ENCODE measurements around the gene S100A16.
A peak's percentile ranks its signal among the peaks of the same experiment; 100 is the strongest.

The S100A16 gene

DNA sequence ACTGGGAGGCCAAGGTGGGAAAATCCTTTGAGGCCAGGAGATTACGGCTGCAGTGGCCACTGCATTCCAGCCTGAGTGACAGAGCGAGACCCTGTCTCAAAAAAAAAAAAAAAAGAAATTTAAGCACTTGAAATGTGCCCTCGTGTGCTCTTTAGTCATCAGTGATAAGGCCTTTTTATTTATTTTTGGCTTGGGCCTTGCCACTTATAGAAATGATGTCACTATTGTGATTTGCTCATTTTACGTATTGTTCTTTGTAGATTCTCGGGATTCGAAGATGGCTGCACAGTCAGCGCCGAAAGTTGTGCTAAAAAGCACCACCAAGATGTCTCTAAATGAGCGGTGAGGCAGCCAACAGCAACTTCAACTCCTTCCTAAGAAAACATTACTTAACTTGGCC lies 23.4 kb upstream of the S100A16 start:
- no peak for DNase-seq (ENCODE audit: low read depth)

GRCh38 chr1:153635872-153636271 lies 22.9 kb upstream of the S100A16 start:
- DNase-seq (ENCODE audit: low read depth): no peak

DNA sequence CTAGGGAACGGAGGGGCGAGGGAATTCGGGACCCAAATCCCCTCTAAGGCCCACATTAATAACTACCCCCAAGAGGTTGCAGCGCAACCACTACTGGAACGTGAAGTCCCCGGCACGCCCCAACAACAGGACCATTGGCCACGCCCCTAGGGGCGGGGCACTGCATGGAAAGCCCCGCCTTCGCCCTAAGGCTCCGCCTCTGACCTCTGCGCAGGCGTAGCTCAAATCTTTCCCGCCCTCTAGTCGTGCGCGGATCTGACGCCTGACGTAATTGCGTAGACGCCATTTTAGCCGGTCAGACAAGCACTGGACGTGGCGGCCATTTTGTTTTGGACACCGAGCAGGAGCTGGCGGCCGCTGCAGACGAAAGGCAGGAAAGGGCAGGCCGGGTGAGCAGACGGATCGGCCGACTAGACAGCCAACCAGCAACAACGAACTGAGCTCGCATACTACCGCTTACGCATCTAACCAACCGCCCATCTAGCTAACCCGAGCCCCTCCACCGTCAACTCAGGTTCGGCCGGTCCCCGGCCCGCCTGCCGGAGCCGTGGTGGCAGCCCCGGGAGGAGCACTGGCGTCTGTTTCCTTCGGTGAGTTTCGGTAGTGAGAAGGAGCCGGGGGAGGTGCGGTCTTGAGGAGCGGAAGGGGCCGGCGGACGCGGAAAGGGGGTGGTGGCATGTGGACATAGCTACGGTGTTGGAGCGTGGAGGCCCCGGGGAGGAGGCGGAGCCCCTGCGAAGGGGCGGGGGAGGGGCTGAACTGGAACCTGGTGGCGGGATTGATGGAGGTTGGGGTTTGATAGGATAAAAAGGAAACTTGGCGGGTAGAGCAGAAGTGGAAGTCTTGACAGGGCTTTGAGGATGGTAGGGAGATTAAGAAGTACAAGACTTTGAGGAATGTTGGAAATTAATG lies 21.1 kb upstream of the S100A16 start, which contains the start of gene CHTOP:
TSS of gene CHTOP (plus strand) at position 313 of the 912 bp plus-strand sequence. CDS start 2,523 bp downstream, outside the sequence.
- DNase-seq (ENCODE audit: low read depth): peak; percentile 97

GRCh38 chr1:153633161-153633753 lies 20.3 kb upstream of the S100A16 start:
- no peak for DNase-seq (ENCODE audit: low read depth)

DNA sequence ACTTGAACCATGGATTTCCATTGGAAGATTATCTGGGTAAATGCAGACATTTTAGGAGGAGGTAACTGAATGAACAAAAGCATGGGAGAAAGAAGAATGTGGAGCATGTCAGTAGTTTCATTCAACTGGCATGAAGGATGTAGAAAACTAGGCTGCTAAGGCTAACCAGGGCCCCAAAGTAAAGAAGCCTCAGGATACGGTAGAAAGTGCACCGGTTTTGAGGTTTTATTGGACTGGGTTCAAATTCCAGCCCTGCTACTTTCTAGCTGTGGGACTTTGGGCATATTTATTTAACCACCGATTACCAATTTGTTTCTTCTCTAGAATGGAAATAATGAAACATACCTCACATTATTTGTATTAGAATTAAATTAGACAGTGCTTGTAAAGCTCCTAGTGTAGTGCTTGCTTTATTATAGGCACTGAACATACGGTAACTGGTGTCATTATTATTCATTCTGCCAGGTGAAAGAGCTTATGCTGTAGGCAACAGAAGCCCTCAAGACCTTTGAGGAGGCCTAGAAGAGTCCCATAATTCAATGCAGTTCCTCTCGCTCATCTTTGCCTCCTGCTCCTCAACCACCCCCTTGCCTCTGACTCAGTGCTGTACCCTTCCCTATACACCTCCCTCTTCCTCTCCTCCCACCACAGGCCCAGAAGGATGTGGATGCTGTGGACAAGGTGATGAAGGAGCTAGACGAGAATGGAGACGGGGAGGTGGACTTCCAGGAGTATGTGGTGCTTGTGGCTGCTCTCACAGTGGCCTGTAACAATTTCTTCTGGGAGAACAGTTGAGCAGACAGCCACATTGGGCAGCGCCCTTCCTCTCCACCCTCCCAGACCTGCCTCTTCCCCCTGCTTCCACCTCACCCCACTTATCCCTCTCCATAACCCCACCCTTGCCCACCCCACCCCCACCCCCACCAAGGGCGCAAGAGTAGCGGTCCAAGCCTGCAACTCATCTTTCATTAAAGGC lies 18.4 kb upstream of the S100A16 start:
- DNase-seq (ENCODE audit: low read depth): no peak

DNA sequence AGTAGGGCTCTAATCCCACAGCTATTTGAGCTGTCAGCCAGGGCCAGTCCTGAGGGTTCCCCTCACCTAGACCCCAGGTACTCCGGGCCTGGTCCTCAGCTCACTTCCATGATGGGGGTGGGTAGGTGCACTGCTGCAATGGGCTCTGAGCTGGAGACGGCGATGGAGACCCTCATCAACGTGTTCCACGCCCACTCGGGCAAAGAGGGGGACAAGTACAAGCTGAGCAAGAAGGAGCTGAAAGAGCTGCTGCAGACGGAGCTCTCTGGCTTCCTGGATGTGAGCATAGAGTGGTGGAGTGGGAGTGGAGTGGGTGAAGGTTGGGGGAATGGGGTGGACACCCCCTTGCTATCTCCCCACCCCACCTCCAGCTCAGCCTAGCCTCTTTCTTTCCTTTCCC lies 17.4 kb upstream of the S100A16 start:
- DNase-seq (ENCODE audit: low read depth): no peak

DNA sequence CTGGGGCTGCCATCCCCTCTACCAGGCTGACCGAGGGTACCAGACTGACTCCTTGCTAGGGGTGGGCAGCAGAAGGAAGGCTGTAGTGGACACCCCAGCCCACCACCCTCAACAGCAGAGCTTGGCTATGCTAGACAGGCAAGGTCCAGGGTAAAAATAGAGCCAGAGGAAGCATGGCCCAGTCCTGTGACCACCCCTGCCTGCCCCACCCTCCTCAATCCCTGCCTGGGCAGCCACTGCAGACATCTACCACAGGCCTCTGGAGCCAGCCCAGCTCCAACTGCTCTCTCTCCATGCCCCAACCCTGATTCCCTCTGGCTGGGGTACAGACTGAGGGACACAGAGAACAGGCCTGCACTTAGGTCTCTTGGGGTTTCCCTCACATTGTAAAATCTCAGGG lies 17.0 kb upstream of the S100A16 start:
- DNase-seq (ENCODE audit: low read depth): no peak

- no peak for DNase-seq (ENCODE audit: low read depth)
Observed at GRCh38 chr1:153629343-153629665, 16.4 kb upstream of the S100A16 start.

GRCh38 chr1:153628638-153629342 lies 15.9 kb upstream of the S100A16 start:
- DNase-seq (ENCODE audit: low read depth): no peak

DNA sequence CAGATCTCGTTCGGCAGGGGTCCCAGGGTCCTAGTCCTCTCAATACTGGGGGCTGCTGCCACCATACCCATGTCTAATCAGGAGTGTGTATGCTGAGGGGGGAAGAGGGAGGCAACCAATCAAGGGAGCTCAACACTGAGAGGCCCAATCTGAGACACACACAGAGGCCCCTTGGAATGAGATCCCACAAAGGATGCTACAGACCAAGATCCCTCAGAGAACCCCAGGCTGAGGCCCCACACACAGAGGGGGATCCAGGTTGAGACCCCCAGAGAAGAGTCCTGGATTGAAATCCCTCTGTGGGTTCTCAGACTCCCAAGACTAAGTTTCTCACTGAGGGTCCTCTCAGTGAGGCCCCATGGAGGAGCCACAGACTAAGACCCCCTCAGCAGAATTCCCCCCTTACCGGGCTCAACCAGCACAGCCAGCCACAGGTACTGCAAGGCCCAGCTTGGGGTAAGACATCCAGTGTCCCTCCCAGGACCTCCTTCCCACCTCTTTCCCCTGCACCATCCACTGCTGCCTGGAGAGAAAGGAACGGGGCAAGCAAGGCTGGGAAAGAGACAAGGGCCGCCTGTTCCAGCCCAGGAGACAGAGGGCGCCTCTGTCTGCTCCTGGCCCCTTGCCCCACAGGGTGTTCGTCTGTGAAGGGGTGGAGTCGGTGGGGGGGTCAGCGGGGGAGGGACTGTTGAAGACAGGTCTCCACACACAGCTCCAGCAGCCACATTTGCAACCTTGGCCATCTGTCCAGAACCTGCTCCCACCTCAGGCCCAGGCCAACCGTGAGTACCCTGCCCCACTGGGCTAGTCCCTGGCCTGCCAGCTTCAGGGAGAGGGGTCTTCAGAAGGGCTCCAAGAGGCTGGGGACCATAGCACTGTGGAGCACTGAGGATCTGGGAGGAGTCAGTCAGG lies 15.0 kb upstream of the S100A16 start, which contains the start of gene S100A1:
TSS of gene S100A1 (plus strand) at position 720 of the 912 bp plus-strand sequence. CDS start 2,088 bp downstream, outside the sequence.
- DNase-seq (ENCODE audit: low read depth): no peak

DNA sequence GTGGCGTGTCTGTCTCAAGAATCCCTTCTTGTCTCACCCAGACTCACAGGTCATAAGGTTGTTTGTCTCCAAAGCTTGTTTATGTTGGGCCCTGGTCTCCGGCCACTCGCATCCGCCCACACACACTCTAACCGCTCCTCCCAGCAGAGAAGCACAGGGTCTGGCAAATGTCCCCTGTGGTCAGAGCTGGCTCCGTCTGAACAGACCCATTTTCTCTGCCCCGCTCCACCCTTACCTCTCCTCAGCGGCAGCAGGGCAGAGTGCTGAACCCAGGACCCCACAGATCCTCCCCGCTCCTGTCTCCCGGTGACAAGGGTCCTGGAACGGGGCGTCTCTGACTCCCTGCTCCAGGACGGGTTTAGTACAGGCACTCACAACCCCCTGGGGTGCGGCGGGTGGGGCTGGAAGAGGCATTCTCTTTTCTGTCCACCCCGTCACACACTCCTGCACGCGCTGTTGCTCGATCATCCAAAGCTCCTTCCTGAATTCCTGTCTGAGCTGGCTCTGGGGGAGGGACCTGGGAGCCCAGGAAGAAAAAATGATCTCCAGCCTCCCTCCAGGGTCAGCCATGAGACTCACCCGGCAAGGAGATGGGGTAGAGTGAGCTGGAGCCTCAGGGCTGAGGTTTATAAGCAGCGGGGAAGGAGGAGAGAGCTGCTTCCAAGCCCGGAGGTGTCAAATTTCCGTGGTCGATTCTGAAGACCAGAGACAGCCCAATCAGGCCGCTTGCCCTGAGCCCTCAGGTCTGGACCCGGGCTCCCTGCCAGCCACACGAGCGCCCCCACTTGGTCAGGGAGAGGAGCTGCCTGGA lies 14.2 kb upstream of the S100A16 start, which contains the start of gene S100A13:
TSS of gene S100A13 (minus strand) at position 602 of the 811 bp plus-strand sequence. CDS start 1,033 bp downstream, outside the sequence.
- DNase-seq (ENCODE audit: low read depth): no peak

GRCh38 chr1:153626477-153626903 lies 13.6 kb upstream of the S100A16 start:
- DNase-seq (ENCODE audit: low read depth): no peak

- no peak for DNase-seq (ENCODE audit: low read depth)
Observed at GRCh38 chr1:153624965-153625611, 12.2 kb upstream of the S100A16 start.

- DNase-seq (ENCODE audit: low read depth): no peak
Observed at GRCh38 chr1:153623101-153623500, 10.2 kb upstream of the S100A16 start.

- no peak for DNase-seq (ENCODE audit: low read depth)
Observed at GRCh38 chr1:153619171-153619570, 6.2 kb upstream of the S100A16 start.

DNA sequence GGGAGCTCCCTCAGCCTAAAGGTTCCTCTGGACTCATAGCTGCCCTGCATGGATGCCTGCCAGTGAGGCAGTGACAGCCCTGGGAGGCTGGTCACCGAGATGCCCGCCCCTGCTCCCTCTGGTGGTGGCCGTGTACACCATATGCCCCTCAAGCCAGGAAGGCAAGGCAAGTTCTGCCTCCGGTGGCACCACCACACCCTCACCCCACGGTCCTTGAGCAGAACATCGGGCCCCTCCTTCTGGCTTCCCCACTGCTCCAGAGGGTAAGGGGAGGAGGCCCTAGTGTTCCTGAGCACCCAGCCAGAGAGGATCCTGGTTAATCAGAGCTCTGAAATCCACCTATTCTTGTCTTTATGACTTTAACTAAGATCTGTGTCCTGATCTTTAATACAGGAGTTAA lies 4.7 kb upstream of the S100A16 start:
- DNase-seq (ENCODE audit: low read depth): no peak

DNA sequence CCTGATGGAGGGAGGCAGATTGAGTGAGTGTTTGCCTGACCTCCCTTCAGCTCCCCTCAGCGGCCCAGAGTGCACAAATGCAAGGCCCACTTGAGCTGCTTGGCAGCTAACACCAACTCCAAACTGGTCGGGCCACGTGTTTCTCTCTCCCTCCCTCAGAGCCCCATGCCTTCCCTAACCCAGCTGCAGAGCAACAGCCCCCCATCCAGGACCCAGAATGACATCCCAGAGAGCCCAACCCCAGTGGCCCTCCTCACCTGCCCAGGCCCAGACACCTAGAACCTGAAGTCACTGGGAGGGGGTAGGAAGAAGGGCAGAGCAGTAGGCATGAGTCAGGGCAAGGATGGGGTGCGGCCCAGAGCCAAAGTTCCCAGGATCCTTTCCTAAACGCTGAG lies 4.0 kb upstream of the S100A16 start:
- no peak for DNase-seq (ENCODE audit: low read depth)

DNA sequence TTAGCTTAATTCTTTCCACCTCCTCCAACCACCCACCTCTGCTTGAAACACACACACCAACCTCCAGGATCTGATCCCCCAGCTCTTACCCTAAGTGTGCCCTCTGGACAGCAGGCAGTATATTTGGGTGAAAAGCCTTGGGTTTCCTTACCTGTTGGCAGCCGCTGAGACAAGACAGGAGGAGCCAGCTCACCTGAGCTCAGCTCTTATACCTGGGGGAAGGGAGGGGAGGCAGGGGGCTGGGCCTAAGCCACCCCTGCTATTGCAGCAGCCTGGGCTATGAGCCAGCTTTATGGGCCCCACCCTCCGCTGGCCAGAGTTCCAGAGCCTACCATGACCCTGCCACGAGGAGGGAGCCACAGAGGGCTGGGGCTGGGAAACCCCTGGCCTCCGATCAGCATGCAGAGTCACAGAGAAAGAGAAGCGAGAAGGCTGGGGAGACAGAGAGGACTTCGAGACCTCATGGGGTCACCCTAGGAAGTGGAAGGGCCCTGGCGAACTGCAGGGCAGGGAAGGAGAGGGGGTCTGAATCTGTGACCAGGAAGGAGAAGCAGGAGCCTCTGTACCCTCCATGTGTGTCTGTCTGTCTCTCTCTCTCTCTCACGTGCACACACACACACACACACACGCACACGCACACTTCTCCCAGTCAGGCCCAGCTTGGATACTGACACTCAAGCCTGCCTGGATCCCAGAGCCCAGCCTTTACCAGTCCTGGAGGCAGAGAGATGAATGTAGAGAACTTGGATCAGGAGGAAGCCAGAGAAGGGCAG lies 3.4 kb upstream of the S100A16 start, which contains the start of gene S100A14:
TSS of gene S100A14 (minus strand) at position 182 of the 773 bp plus-strand sequence. CDS start 467 bp downstream, outside the sequence.
- DNase-seq (ENCODE audit: low read depth): no peak

Measured in activated T-cell treated with anti-CD3 and anti-CD28 coated beads for 24 hours (primary cell).